GM19324 (cell line): ENCODE results near the gene ICOS.

Source experiments
- ATAC-seq: cut with Tn5 transposase; IDR thresholded peaks from one replicate; pipeline ENCODE4 v1.9.1; 2021; ENCODE audit warnings: mild to moderate bottlenecking, moderate library complexity; ENCODE audit not compliant: unreplicated experiment, low FRiP score

Gene ICOS

DNA sequence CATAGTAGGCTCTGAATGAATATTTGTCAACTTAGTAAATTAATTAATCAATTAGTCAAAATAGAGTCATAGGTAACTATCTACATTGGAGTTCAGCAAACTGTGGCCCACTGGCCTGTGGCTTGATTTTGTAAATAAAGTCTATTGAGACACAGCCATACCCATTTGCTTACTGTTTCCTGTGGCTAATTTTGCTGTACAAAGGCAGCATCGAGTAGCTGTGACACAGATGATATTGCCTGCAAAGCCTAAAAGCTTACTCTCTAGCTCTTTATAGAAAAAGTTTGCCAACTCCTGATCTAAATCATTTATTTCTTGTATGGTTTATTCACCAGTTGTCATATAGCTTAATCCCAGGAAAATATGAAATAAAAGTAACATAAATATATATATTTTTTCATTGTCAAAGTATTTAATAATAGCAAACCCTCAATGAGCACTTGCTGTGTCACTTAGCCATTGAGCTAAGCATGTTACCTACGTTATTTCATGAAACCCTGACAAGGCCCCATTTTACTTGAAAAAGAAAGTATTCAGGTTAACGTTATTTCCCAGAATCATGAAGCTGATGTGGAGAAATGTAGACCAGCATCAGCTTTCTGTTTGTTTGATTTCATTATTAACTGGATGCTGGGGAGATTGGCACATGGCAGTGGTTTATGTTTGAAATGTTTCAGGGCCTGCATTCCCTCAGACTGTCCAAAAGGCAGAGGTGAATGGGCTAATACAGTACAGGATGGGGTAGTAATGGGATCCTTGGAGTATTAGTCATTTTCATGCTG lies 69.6 kb downstream of the ICOS start:
- no peak for ATAC-seq

DNA sequence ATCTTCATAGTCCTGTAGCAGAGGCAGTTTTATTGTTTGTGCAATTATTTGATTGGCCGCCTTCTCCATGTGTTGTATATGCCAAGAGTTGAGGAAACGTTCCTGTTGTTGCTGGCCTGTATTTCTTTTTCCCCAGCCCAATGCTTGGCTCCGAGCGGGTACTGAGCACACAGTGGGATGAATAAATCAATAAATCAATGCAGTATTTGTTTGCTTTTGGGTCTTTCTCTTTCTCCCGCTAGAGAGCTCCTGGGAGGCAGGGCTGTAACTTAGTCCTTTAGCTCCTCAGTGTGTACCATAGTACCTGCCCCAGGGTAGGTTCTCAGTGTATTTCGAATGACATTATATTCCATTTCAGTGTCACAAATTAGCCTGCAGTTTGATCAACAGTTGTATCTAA lies 71.8 kb downstream of the ICOS start:
- ATAC-seq: no peak

DNA sequence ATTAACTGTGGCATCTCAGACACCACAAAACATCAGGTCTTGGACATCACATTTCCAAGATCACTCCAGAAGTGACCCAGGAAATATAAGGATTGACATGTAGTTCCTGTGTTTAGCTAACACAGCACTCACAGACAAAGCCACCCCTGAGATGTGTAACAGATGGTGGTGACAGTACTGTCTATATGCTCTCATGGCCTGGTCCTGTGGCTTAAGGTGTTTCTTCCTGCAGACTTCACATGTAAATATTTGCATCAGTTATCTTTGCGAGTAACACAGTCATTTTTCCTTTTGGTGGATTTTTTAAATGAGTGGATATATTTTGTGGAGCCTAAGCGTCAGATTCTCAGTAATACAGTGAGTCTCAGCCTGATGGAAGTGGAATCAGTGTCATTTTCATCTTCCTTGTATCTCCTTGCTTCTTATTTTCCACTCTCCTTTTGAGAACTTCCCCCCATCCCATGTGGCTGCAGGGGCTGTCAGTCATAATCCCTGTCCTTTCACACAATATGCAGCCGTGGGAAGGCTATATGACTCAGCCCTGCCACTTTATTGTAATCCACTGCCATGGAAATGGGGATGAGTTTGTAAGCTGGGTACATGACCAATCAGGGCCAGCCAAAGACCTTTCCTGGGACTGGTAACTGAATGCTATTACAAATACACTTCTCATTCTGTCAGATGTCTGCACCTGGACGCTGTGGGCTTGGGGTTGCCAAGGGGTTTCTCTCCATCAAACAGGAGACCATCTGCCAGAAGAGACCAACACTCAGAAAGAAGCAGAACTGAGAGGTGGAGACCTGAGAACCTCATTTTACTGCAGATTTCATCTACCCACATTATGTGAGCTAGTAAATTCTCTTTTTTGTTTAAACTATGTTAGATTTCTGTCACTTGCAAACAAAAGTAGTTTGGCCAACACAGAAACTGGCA lies 74.3 kb downstream of the ICOS start:
- no peak for ATAC-seq
